Spleen (tissue), 11 donors: Measurements from ENCODE around the gene MRPS18A. TPM values are rescaled to one million over a fixed set of nuclear protein-coding genes. Genes with fewer than 3 reads are reported as not detected.

Experiments
- DNase-seq: peaks from one replicate; pipeline ENCODE4 v3.0.0-alpha.2; 2020
- H3K27ac ChIP-seq, 8 donors: fragments of 200-600 bp; sonication (generic) in 7 of 8; 1 replicate in 4 of 8; 2 replicates in 4 of 8; pipeline versions ENCODE4 v1.5.0 to v1.8.0; 2016 to 2021; ENCODE audit warnings: inconsistent platforms in 4 of 8, mild to moderate bottlenecking in 4 of 8, moderate library complexity in 1 of 8
- H3K27me3 ChIP-seq, 7 donors: fragments of 200-600 bp; sonication (generic) in 6 of 7; replicated peaks in 1 of 7; 1 replicate in 4 of 7; 2 replicates in 3 of 7; pipeline versions ENCODE4 v1.5.0 to v1.8.0; 2016 to 2021; ENCODE audit warnings: inconsistent platforms in 3 of 7, mild to moderate bottlenecking in 1 of 7
- H3K36me3 ChIP-seq, 6 donors: fragments of 200-600 bp; sonication (generic) in 5 of 6; 1 replicate in 4 of 6; 2 replicates in 2 of 6; pipeline versions ENCODE4 v1.5.0 to v1.8.0; 2016 to 2021; ENCODE audit warnings: inconsistent platforms in 2 of 6
- H3K4me1 ChIP-seq, 6 donors: fragments of 200-600 bp; sonication (generic) in 5 of 6; 1 replicate in 3 of 6; 2 replicates in 3 of 6; pipeline versions ENCODE4 v1.5.0 to v1.8.0; 2016 to 2021; ENCODE audit warnings: inconsistent platforms in 3 of 6
- H3K4me3 ChIP-seq, 8 donors: fragments of 200-600 bp; sonication (generic) in 7 of 8; 1 replicate in 4 of 8; 2 replicates in 4 of 8; pipeline versions ENCODE4 v1.5.0 to v1.8.0; 2016 to 2021; ENCODE audit warnings: inconsistent platforms in 4 of 8, mild to moderate bottlenecking in 4 of 8, moderate library complexity in 2 of 8
- H3K9me3 ChIP-seq, 8 donors: fragments of 200-600 bp; sonication (generic) in 7 of 8; 1 replicate in 4 of 8; 2 replicates in 4 of 8; pipeline versions ENCODE4 v1.5.0 to v1.8.0; 2016 to 2021; ENCODE audit warnings: inconsistent platforms in 4 of 8
- POLR2A ChIP-seq, 3 donors: fragments of 450-650 bp; IDR thresholded peaks; one replicate each; pipeline ENCODE4 v1.5.1; 2017; ENCODE audit warnings: antibody characterized with exemption in 3 of 3, mild to moderate bottlenecking in 1 of 3
- POLR2AphosphoS5 ChIP-seq, 3 donors: sonication (generic); formaldehyde crosslinking; IDR thresholded peaks; one replicate each; pipeline ENCODE4 v1.5.1; 2017; ENCODE audit warnings: antibody characterized with exemption in 3 of 3
- WGBS, 5 donors: extraction: QIAGEN DNeasy Blood & Tissue Kit in 3 of 5; methylation state at CpG; one replicate each; pipeline versions ENCODE4 v1.1.5 to v1.1.7; 2013 to 2018; 5-methylcytosine and 5-hydroxymethylcytosine counted together
- intact Hi-C: fragments of 100-400 bp; cut with DNase I; formaldehyde crosslinking; loops from one replicate; pipeline ENCODE4 v1.15.0; 2023; ENCODE audit warnings: low total_unique reads
- polyA plus RNA-seq, 3 donors: library from polyadenylated mRNA; stranded (reverse); fragments of 200-250 nt; gene quantifications; one replicate each; pipeline ENCODE4 v1.2.1, GENCODE V29; 2013
- total RNA-seq, 7 donors: library from RNA; depleted of rRNA in 3 of 7; stranded (reverse); fragments of >200 nt in 3 of 7; fragmentation: NEBNext Ultra II Directional in 4 of 7; extraction: Animal tissue kit (Norgen Biotek cat#: 25700) in 4 of 7; gene quantifications; one replicate each; pipeline versions ENCODE4 v1.1.0 to v1.2.1, GENCODE V29; 2016 to 2021
- TF ChIP-seq, protein P1 (sequence below), 11 experiments: fragments of 200-600 bp in 7 of 11; fragments of 450-650 bp in 4 of 11; sonication (generic) in 4 of 11; IDR thresholded peaks in 8 of 11; conservative IDR thresholded peaks in 3 of 11; 1 replicate in 7 of 11; 2 replicates in 4 of 11; pipeline versions ENCODE4 v1.4.0 to v1.8.0; 2016 to 2021; ENCODE audit warnings: antibody characterized with exemption in 11 of 11, inconsistent platforms in 4 of 11, mild to moderate bottlenecking in 1 of 11
- donor health status: healthy with polysubstance abuse.
- donor health status: DM: no; HTN: no; CAD: no; lungs with moderate emphysema.
- donor health status: DM: no; HTN: no; CAD: no.
- donor health status: Bipolar disorder and iron deficiency.
- donor health status: healthy.
- donor health status: DM: no; HTN: no; CAD: no.
- donor health status: DM: yes; HTN: yes; CAD: no.

MRPS18A gene
- total and polyA plus RNA-seq, 10 donors = 28.0 to 48.6 (median 31.5) TPM

GRCh38 chr6:43648248-43648647 lies 39.3 kb downstream of the MRPS18A start:
- DNase-seq = no peak

GRCh38 chr6:43647613-43648012 lies 40.0 kb downstream of the MRPS18A start:
- TF ChIP-seq POLR2AphosphoS5 (IDR thresholded peaks at IDR 0.05) = no peak
- TF ChIP-seq POLR2A (IDR thresholded peaks at IDR 0.05) = no peak
- TF ChIP-seq, protein P1, sequence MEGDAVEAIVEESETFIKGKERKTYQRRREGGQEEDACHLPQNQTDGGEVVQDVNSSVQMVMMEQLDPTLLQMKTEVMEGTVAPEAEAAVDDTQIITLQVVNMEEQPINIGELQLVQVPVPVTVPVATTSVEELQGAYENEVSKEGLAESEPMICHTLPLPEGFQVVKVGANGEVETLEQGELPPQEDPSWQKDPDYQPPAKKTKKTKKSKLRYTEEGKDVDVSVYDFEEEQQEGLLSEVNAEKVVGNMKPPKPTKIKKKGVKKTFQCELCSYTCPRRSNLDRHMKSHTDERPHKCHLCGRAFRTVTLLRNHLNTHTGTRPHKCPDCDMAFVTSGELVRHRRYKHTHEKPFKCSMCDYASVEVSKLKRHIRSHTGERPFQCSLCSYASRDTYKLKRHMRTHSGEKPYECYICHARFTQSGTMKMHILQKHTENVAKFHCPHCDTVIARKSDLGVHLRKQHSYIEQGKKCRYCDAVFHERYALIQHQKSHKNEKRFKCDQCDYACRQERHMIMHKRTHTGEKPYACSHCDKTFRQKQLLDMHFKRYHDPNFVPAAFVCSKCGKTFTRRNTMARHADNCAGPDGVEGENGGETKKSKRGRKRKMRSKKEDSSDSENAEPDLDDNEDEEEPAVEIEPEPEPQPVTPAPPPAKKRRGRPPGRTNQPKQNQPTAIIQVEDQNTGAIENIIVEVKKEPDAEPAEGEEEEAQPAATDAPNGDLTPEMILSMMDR (IDR thresholded peaks at IDR 0.05 in 8 of 11, conservative IDR thresholded peaks at IDR 0.05 in 3 of 11) = no peak
- Histone ChIP-seq H3K27ac (no peak overlapping the region), H3K4me3 (no peak overlapping the region), H3K36me3 (peaks cover 0 to 13% (median under 1%) of the 10 kb centered on the region in 6 donors), H3K9me3 (no peaks in the 10 kb centered on the region), H3K4me1 (peaks cover 4 to 17% (median 14%) of the 10 kb centered on the region in 6 donors), H3K27me3 (no peaks in the 10 kb centered on the region)
- intact Hi-C loops = no loop called here
- DNase-seq = no peak
- WGBS, 5 donors = 85 to 96% (median 95%) methylated on average over 3 of the region's 3 CpGs

More at GRCh38 chr6:43648248-43648647, 39.3 kb downstream of the MRPS18A start:
- intact Hi-C loops = no loop called here
- TF ChIP-seq POLR2A (IDR thresholded peaks at IDR 0.05) = no peak
- TF ChIP-seq, protein P1 (IDR thresholded peaks at IDR 0.05 in 8 of 11, conservative IDR thresholded peaks at IDR 0.05 in 3 of 11) = no peak
- no peak for TF ChIP-seq POLR2AphosphoS5 (IDR thresholded peaks at IDR 0.05)
- Histone ChIP-seq H3K4me1 (peaks cover 4 to 17% (median 14%) of the 10 kb centered on the region in 6 donors), H3K27me3 (no peaks in the 10 kb centered on the region), H3K36me3 (peaks cover 0 to 7% (median 0%) of the 10 kb centered on the region in 6 donors), H3K9me3 (no peaks in the 10 kb centered on the region), H3K4me3 (no peak overlapping the region), H3K27ac (no peak overlapping the region)
- 92 to 99% (median 97%) methylated on average over 2 of the region's 2 CpGs for whole genome bisulfite sequencing, 5 donors

DNA sequence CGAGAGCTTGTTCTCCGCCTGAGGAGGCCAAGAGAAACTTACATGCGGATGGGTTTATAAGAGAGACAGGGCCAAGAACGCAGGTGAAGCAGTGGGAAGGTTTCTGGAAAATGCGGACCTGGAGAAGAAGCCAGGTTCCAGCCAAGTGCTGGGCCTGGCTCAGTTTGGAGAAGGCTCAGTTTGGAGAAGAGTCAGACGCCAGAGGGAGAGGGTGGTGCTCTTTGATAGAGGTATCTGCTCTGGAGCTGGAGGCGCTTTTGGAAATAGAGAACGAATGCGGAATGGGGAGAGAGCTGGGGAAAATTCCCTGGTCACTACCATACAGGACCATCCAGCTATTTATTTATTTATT lies 42.0 kb downstream of the MRPS18A start:
- H3K4me3 ChIP-seq = peak overlapping the region; percentile 39 to 78 (median 52)
- H3K27ac ChIP-seq = peak overlapping the region in 6 of 8 donors; percentile 45 to 85 (median 78)
- 12 to 19% (median 15%) methylated on average over 9 of the region's 9 CpGs for WGBS, 5 donors
- TF ChIP-seq, protein P1 (IDR thresholded peaks at IDR 0.05 in 8 of 11, conservative IDR thresholded peaks at IDR 0.05 in 3 of 11) = no peak
- TF ChIP-seq POLR2AphosphoS5 (IDR thresholded peaks at IDR 0.05) (no peak), POLR2A (IDR thresholded peaks at IDR 0.05) (no peak)
- H3K27me3 ChIP-seq = no peaks in the 10 kb centered on the region
- DNase-seq = no peak
- intact Hi-C loops = no loop called here
- H3K4me1 ChIP-seq = peaks cover 4 to 29% (median 14%) of the 10 kb centered on the region in 6 donors
- H3K9me3 ChIP-seq = no peaks in the 10 kb centered on the region
- H3K36me3 ChIP-seq = peaks cover 0 to 33% (median 21%) of the 10 kb centered on the region in 6 donors

- DNase-seq = peak; percentile 92
- Histone ChIP-seq H3K9me3 (no peaks in the 10 kb centered on the region), H3K27ac (peak within 1 kb of the TSS in 7 of 8 donors; percentile 45 to 85 (median 74)), H3K4me3 (peak within 1 kb of the TSS; percentile 39 to 78 (median 52)), H3K4me1 (peaks cover 4 to 34% (median 14%) of the 10 kb centered on the region in 6 donors), H3K36me3 (peaks cover 0 to 38% (median 26%) of the 10 kb centered on the region in 6 donors), H3K27me3 (no peaks in the 10 kb centered on the region)
- intact Hi-C loops = no loop called here
- 5 to 14% (median 6%) methylated on average over 38 to 52 of the region's 52 CpGs for WGBS, 5 donors
- TF ChIP-seq POLR2A (IDR thresholded peaks at IDR 0.05) = no peak
- TF ChIP-seq POLR2AphosphoS5 (IDR thresholded peaks at IDR 0.05) = peak in 2 of 3 donors; percentile 24 to 58
Measured at GRCh38 chr6:43644940-43645612, 42.5 kb downstream of the MRPS18A start, which contains the start of gene RSPH9. RSPH9 (plus strand) TSS chr6:43645036; CDS start chr6:43645099, 63 bp downstream.
